Loucy (cell line): ENCODE measurements around the gene VWA1.
"Not testable (repeated sequence)": the region's sequence is repeated elsewhere in the genome, so short reads cannot be mapped to it uniquely, and the experiment has no call there.

Experiments
- H2AFZ ChIP-seq: fragments of 200-600 bp; sonication (generic); 2 replicates; pipeline ENCODE4 v1.6.0; 2016; ENCODE audit warnings: antibody characterized with exemption, mild to moderate bottlenecking, low read length, moderate library complexity
- H3F3A ChIP-seq: fragments of 200-600 bp; 2 replicates; pipeline ENCODE4 v1.6.0; 2016; ENCODE audit warnings: antibody characterized with exemption, low read depth, mild to moderate bottlenecking
- H3K27me3 ChIP-seq: fragments of 200-600 bp; sonication (generic); 2 replicates; pipeline ENCODE4 v1.6.1; 2014; ENCODE audit warnings: low read length, mild to moderate bottlenecking; ENCODE audit not compliant: insufficient read depth, poor library complexity, severe bottlenecking
- H3K36me3 ChIP-seq: fragments of 200-600 bp; sonication (generic); 2 replicates; pipeline ENCODE4 v1.6.1; 2016; ENCODE audit warnings: low read length; ENCODE audit not compliant: insufficient read depth
- H3K4me1 ChIP-seq: fragments of 200-600 bp; sonication (generic); 2 replicates; pipeline ENCODE4 v1.5.1; 2014; ENCODE audit warnings: low read length, mild to moderate bottlenecking; ENCODE audit not compliant: insufficient read depth, poor library complexity, severe bottlenecking
- H3K4me2 ChIP-seq: fragments of 200-600 bp; sonication (generic); 2 replicates; pipeline ENCODE4 v1.6.0; 2014; ENCODE audit warnings: antibody characterized with exemption, low read length, low read depth, mild to moderate bottlenecking; ENCODE audit not compliant: poor library complexity, severe bottlenecking
- H3K4me3 ChIP-seq: fragments of 200-600 bp; sonication (generic); 2 replicates; pipeline ENCODE4 v1.5.1; 2014; ENCODE audit warnings: low read length, mild to moderate bottlenecking, mixed read lengths; ENCODE audit not compliant: poor library complexity, severe bottlenecking
- H3K79me2 ChIP-seq: fragments of 200-600 bp; sonication (generic); 2 replicates; pipeline ENCODE4 v1.6.1; 2014; ENCODE audit warnings: low read length; ENCODE audit not compliant: insufficient read depth
- H3K9ac ChIP-seq: fragments of 200-600 bp; sonication (generic); 2 replicates; pipeline ENCODE4 v1.6.0; 2014; ENCODE audit warnings: mild to moderate bottlenecking, low read depth, low read length, moderate library complexity; ENCODE audit not compliant: poor library complexity, severe bottlenecking
- H3K9me2 ChIP-seq: fragments of 200-600 bp; sonication (generic); replicated peaks from 2 replicates; pipeline ENCODE4 v1.6.1; 2016; ENCODE audit warnings: low read depth, low read length, mixed read lengths
- H3K9me3 ChIP-seq: fragments of 200-600 bp; sonication (generic); 2 replicates; pipeline ENCODE4 v1.6.1; 2014; ENCODE audit warnings: mild to moderate bottlenecking, antibody characterized with exemption, low read length, low read depth; ENCODE audit not compliant: insufficient read depth
- H4K20me1 ChIP-seq: fragments of 200-600 bp; sonication (generic); 2 replicates; pipeline ENCODE4 v1.6.0; 2014; ENCODE audit warnings: antibody characterized with exemption, low read length, mild to moderate bottlenecking; ENCODE audit not compliant: insufficient read depth, poor library complexity, severe bottlenecking
- EZH2phosphoT487 ChIP-seq: fragments of 200-600 bp; IDR thresholded peaks from 2 replicates; pipeline ENCODE4 v1.6.1; 2018; ENCODE audit warnings: antibody characterized with exemption, mild to moderate bottlenecking, moderate library complexity, borderline replicate concordance
- TF ChIP-seq, protein P1 (sequence below): fragments of 200-600 bp; sonication (generic); conservative IDR thresholded peaks from 2 replicates; pipeline ENCODE4 v1.5.1; 2014; ENCODE audit warnings: mild to moderate bottlenecking, antibody characterized with exemption, low read length

Gene VWA1

DNA sequence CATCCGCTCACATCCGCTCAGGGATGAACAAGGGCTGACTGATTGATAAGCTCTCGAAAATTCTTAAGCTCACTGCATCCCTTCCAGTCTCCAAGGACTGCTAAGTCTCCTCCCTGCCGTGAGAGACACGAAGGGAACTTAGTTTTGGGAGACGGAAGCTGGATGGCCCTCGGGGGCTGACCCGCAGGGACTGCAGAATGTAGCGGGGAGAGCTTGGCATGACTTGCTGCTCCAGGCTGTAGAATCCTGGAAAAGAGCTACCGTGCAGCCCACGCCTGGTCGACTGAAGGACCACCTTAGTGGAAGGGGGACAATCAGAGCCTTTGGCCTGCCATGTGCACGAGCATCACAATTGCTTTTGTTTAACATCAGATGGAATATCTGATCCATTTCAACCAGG lies 19.7 kb upstream of the VWA1 start:
- no peak overlapping the region for H3K4me3 ChIP-seq
- no peaks in the 10 kb centered on the region for H3K79me2 ChIP-seq
- TF ChIP-seq EZH2phosphoT487 = no peak
- TF ChIP-seq, protein P1, sequence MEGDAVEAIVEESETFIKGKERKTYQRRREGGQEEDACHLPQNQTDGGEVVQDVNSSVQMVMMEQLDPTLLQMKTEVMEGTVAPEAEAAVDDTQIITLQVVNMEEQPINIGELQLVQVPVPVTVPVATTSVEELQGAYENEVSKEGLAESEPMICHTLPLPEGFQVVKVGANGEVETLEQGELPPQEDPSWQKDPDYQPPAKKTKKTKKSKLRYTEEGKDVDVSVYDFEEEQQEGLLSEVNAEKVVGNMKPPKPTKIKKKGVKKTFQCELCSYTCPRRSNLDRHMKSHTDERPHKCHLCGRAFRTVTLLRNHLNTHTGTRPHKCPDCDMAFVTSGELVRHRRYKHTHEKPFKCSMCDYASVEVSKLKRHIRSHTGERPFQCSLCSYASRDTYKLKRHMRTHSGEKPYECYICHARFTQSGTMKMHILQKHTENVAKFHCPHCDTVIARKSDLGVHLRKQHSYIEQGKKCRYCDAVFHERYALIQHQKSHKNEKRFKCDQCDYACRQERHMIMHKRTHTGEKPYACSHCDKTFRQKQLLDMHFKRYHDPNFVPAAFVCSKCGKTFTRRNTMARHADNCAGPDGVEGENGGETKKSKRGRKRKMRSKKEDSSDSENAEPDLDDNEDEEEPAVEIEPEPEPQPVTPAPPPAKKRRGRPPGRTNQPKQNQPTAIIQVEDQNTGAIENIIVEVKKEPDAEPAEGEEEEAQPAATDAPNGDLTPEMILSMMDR = no peak
- H2AFZ ChIP-seq = no peak overlapping the region
- no peak overlapping the region for H3K4me2 ChIP-seq
- H3F3A ChIP-seq = no peaks in the 10 kb centered on the region
- no peaks in the 10 kb centered on the region for H3K36me3 ChIP-seq
- no peaks in the 10 kb centered on the region for H3K9me2 ChIP-seq
- no peaks in the 10 kb centered on the region; the same call in 1 of the 2 replicates for H3K9me3 ChIP-seq
- no peak overlapping the region for H3K9ac ChIP-seq
- H3K4me1 ChIP-seq = no peaks in the 10 kb centered on the region
- no peaks in the 10 kb centered on the region for H4K20me1 ChIP-seq
- H3K27me3 ChIP-seq = no peaks in the 10 kb centered on the region

DNA sequence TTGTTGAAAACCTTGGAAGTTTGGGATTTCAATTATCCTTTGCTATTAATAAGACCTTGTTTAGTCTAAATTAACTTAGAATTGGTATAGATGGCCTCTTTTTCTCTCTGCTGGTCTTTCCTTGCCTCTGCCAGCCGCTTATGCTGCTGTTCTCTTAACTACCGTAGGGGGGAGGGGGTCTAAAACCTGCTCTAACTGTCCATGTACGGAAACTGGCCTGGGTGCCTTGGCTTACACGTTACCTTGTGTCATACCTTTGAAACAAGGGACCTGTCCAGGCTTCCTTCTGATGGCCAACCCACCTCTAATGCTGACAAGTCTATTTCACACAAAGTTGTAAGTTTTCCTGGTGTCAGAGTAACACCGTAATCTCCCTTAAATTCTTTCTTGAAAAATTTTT lies 18.1 kb upstream of the VWA1 start:
- H3K36me3 ChIP-seq, H4K20me1 ChIP-seq, H3K9ac ChIP-seq, H3K79me2 ChIP-seq, H3K9me3 ChIP-seq, H3K4me3 ChIP-seq, H3K9me2 ChIP-seq, H3F3A ChIP-seq, H3K4me2 ChIP-seq, H3K27me3 ChIP-seq, H2AFZ ChIP-seq, H3K4me1 ChIP-seq: not testable (repeated sequence)

DNA sequence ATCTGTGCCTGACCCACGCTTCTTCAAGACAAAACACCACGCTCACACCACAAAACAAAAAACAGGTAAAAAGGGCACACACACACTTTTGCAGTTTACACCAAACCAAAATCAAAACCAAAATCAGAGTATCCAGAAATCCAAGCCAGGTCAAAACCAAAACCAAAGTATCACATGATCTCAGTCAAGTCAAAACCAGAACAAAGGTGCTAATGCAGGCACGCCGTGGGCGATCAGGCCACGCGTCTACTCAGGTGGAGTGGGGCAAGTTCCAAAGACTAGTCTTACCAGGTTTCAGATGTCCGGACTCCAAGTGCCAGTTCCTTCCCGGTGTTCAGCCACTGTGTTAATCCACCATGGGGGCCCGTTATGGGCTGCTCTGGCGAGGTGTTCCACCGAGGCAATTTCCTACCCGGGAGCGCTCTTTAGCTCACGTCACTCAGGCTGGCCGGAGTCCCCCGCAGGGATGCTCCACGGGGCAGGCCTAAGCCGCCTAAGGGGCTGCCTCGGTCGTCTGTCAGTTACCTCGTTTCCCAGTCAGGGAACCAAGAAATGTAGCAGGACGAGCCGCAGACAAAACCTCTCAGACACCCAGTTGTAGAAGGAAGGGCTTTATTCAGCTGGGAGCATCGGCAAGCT lies 17.5 kb upstream of the VWA1 start:
- not testable (repeated sequence) for H3K79me2 ChIP-seq, H2AFZ ChIP-seq, H3K9me2 ChIP-seq, H3K36me3 ChIP-seq, H3K4me3 ChIP-seq, H3F3A ChIP-seq, H3K9me3 ChIP-seq, H3K27me3 ChIP-seq, H3K9ac ChIP-seq, H4K20me1 ChIP-seq, H3K4me1 ChIP-seq, H3K4me2 ChIP-seq

DNA sequence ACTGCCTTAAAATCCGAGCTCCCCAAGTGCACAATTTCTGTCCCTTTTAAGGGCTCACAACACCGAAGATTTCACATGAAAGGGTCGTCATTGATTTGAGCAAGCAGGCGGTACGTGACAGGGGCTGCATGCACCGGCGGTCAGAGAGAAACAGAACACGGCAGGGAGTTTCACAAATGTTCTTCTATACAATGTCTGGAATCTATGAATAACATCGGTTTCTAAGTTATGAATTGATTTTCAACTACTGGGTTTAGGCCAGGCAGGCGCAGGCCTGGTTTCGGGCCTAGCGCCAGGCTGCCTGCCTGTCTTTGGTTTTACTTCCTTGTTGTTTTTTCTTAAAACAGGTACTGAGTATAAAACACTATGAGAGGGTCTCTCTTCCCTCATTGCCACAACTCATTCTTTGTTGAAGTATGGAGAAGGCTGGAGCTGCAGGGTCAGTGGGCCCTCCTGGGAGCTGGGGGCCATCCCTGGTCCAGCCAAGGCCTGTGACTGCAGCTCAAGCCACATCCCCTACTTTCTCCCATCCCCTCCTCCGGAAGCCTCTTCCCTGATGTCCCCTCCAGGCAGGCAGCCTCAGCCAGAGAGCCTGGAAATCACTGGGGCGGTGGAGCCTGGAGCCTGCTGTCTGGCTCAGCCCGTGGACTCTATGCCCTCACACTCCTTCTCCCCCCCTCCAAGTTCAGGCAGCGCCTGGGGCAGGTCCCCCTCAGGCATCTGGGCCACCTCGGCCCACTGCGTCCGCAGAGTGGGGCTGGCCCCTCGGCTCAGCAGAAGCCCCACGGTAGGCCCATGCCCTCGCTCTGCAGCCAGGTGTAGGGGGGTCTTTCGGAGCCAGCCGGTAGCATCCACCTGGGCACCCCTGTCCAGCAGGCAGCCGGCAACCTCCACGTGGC lies 16.8 kb upstream of the VWA1 start:
- Histone ChIP-seq H3K4me1 (peaks cover 11% of the 10 kb centered on the region), H3K27me3 (no peaks in the 10 kb centered on the region), H3K79me2 (no peaks in the 10 kb centered on the region), H3K36me3 (no peaks in the 10 kb centered on the region), H2AFZ (no peak overlapping the region), H3F3A (no peaks in the 10 kb centered on the region), H4K20me1 (no peaks in the 10 kb centered on the region), H3K9me2 (no peaks in the 10 kb centered on the region), H3K4me3 (no peak overlapping the region), H3K9me3 (no peaks in the 10 kb centered on the region), H3K9ac (no peak overlapping the region), H3K4me2 (no peak overlapping the region)
- no peak for TF ChIP-seq EZH2phosphoT487
- TF ChIP-seq, protein P1 = no peak
